ENCODE measurements around the gene NAV2. TPM values are rescaled to one million over a fixed set of nuclear protein-coding genes. Genes with fewer than 3 reads are reported as not detected.

Gene NAV2
- total RNA-seq, 1 experiment from 2014 or later: 2.1 TPM

- BruUV-seq (replicated peaks): no TSS peak
Observed at GRCh38 chr11:19792510-19792909, 79.9 kb downstream of the NAV2 start.

More at GRCh38 chr11:19792510-19792909, 79.9 kb downstream of the NAV2 start:
- Histone ChIP-seq H3K27me3 (ENCODE audit: insufficient read depth, low read length) (peaks cover 18% of the 10 kb centered on the region), H3K4me2 (ENCODE audit: low read length) (no peak overlapping the region), H3K4me3 (replicated peaks in 1 of 2; ENCODE audit: low read depth in 1 of 2, low read length in 2 of 2) (no peak overlapping the region), H3K36me3 (ENCODE audit: control insufficient read depth in 1 of 2, insufficient read depth in 2 of 2, low read length in 2 of 2) (no peaks in the 10 kb centered on the region), H3K9me3 (ENCODE audit: control insufficient read depth in 1 of 2, insufficient read depth in 1 of 2, low read depth in 1 of 2, low read length in 2 of 2) (no peaks in the 10 kb centered on the region), H3K27ac (ENCODE audit: low read depth, low read length) (no peak overlapping the region), H3K4me1 (ENCODE audit: control insufficient read depth in 1 of 2, insufficient read depth in 2 of 2, low read length in 2 of 2) (no peaks in the 10 kb centered on the region), H3K9me2 (ENCODE audit: insufficient read depth) (no peaks in the 10 kb centered on the region), H4K20me1 (ENCODE audit: insufficient read depth) (no peaks in the 10 kb centered on the region), H3K79me2 (ENCODE audit: insufficient read depth, low read length) (no peaks in the 10 kb centered on the region), H3K9ac (ENCODE audit: low read length) (no peak overlapping the region), H2AFZ (ENCODE audit: low read depth, low read length, poor library complexity, severe bottlenecking) (no peak overlapping the region)
- RAD21 ChIA-PET (ENCODE audit: low non-redundant PET in 1 of 2, low total read pairs in 2 of 2, uncharacterized antibody in 2 of 2, unreplicated experiment in 2 of 2): no interaction called here
- CTCF ChIA-PET: no interaction called here
- no peak for DNase-seq (ENCODE audit: low read depth, low spot score)
- POLR2A ChIA-PET: no interaction called here
- no peak for ATAC-seq
- TF ChIP-seq EZH2 (IDR thresholded peaks at IDR 0.05): no peak
- TF ChIP-seq CTCF (IDR thresholded peaks at IDR 0.05 in 2 of 3, conservative IDR thresholded peaks at IDR 0.05 in 1 of 3; ENCODE audit: borderline replicate concordance in 1 of 3, insufficient read depth in 1 of 3, low read depth in 2 of 3, low read length in 2 of 3): no peak
- no peak for TF ChIP-seq SP1 (IDR thresholded peaks at IDR 0.05; ENCODE audit: low read depth)
- no peak for TF ChIP-seq REST (IDR thresholded peaks at IDR 0.05; ENCODE audit: low read depth)
- TF ChIP-seq SIN3A (IDR thresholded peaks at IDR 0.05; ENCODE audit: low read depth): no peak
- no peak for TF ChIP-seq FOSL1 (IDR thresholded peaks at IDR 0.05; ENCODE audit: low read depth)
- intact Hi-C loops (cut with micrococcal nuclease): no loop called here

All from HCT116 (cell line).